Measurements from ENCODE around the gene TRAP1.

TRAP1 gene

GRCh38 chr16:3668626-3669025 lies 48.7 kb downstream of the TRAP1 start:
- no peak for TF ChIP-seq CTCF (conservative IDR thresholded peaks at IDR 0.05; ENCODE audit: low read depth, low read length)
- DNase-seq (ENCODE audit: low read depth), result no peak
- H3K4me3 ChIP-seq (ENCODE audit: low read length), result no peak overlapping the region

- TF ChIP-seq CTCF (conservative IDR thresholded peaks at IDR 0.05; ENCODE audit: low read depth, low read length), result no peak
- no peak for DNase-seq (ENCODE audit: low read depth)
- no peak overlapping the region for H3K4me3 ChIP-seq (ENCODE audit: low read length)
Measured at GRCh38 chr16:3665508-3665907, 51.8 kb downstream of the TRAP1 start.

- TF ChIP-seq CTCF (conservative IDR thresholded peaks at IDR 0.05; ENCODE audit: low read depth, low read length), result no peak
- DNase-seq (ENCODE audit: low read depth), result no peak
- H3K4me3 ChIP-seq (ENCODE audit: low read length), result no peak overlapping the region
Measured at GRCh38 chr16:3664187-3664896, 53.0 kb downstream of the TRAP1 start.

- DNase-seq (ENCODE audit: low read depth), result no peak
- TF ChIP-seq CTCF (conservative IDR thresholded peaks at IDR 0.05; ENCODE audit: low read depth, low read length), result no peak
- no peak overlapping the region for H3K4me3 ChIP-seq (ENCODE audit: low read length)
Measured at GRCh38 chr16:3662601-3663000, 54.7 kb downstream of the TRAP1 start.

GRCh38 chr16:3661922-3662321 lies 55.4 kb downstream of the TRAP1 start:
- no peak for TF ChIP-seq CTCF (conservative IDR thresholded peaks at IDR 0.05; ENCODE audit: low read depth, low read length)
- no peak overlapping the region for H3K4me3 ChIP-seq (ENCODE audit: low read length)
- DNase-seq (ENCODE audit: low read depth), result no peak

- no peak for DNase-seq (ENCODE audit: low read depth)
- H3K4me3 ChIP-seq (ENCODE audit: low read length), result no peak overlapping the region
- TF ChIP-seq CTCF (conservative IDR thresholded peaks at IDR 0.05; ENCODE audit: low read depth, low read length), result no peak
Measured at GRCh38 chr16:3661311-3661710, 56.0 kb downstream of the TRAP1 start.

GRCh38 chr16:3659251-3659650 lies 58.1 kb downstream of the TRAP1 start:
- TF ChIP-seq CTCF (conservative IDR thresholded peaks at IDR 0.05; ENCODE audit: low read depth, low read length), result no peak
- no peak for DNase-seq (ENCODE audit: low read depth)
- H3K4me3 ChIP-seq (ENCODE audit: low read length), result no peak overlapping the region

All from retinal pigment epithelial cell (primary cell).